ENCODE data around the gene CYB5D1.

CYB5D1 gene

DNA sequence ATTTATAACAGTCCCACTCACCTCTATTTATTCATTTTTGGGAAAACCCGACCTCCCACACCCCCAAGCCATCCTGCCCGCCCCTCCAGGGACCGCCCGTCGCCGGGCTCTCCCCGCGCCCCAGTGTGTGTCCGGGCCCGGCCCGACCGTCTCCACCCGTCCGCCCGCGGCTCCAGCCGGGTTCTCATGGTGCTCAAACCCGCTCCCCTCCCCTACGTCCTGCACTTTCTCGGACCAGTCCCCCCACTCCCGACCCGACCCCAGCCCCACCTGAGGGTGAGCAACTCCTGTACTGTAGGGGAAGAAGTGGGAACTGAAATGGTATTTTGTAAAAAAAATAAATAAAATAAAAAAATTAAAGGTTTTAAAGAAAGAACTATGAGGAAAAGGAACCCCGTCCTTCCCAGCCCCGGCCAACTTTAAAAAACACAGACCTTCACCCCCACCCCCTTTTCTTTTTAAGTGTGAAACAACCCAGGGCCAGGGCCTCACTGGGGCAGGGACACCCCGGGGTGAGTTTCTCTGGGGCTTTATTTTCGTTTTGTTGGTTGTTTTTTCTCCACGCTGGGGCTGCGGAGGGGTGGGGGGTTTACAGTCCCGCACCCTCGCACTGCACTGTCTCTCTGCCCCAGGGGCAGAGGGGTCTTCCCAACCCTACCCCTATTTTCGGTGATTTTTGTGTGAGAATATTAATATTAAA lies 3.6 kb upstream of the CYB5D1 start:
- no peak overlapping the region for H2BK5ac ChIP-seq (ENCODE audit: low read depth, low read length, poor library complexity, severe bottlenecking)
- no peak overlapping the region for H2BK12ac ChIP-seq (ENCODE audit: low read length in 2 of 2)
- 28% methylated on average over 8 of the region's 31 CpGs for WGBS
- no peak overlapping the region for H2AFZ ChIP-seq (ENCODE audit: low read depth, low read length)
- H3K9me3 ChIP-seq (ENCODE audit: control insufficient read depth, low read length), result no peaks in the 10 kb centered on the region
- H3K23ac ChIP-seq (ENCODE audit: low read length in 2 of 2), result no peak overlapping the region
- no peak overlapping the region for H3K4ac ChIP-seq (ENCODE audit: low read depth in 1 of 2, low read length in 2 of 2)
- no peak overlapping the region for H2AK5ac ChIP-seq (ENCODE audit: low read length, severe bottlenecking)
- H2BK120ac ChIP-seq (ENCODE audit: low read depth, low read length), result no peak overlapping the region
- H3K4me3 ChIP-seq (ENCODE audit: insufficient read depth in 1 of 2, low read depth in 1 of 2, low read length in 2 of 2), result no peak overlapping the region
- no peak overlapping the region for H3K18ac ChIP-seq (ENCODE audit: low read depth in 1 of 2, low read length in 2 of 2)
- H3K9ac ChIP-seq (ENCODE audit: low read length), result no peak overlapping the region
- no peak overlapping the region for H2BK15ac ChIP-seq (ENCODE audit: low read depth, poor library complexity, severe bottlenecking)
- H3K14ac ChIP-seq (ENCODE audit: low read length in 2 of 2), result no peak overlapping the region
- peaks cover 42 to 49% of the 10 kb centered on the region in 2 experiments for H3K36me3 ChIP-seq (ENCODE audit: control insufficient read depth in 1 of 2, insufficient read depth in 2 of 2, low read depth in 1 of 2, low read length in 2 of 2)
- peaks cover 33% of the 10 kb centered on the region for H3K79me1 ChIP-seq (replicated peaks; ENCODE audit: low read length, poor library complexity, severe bottlenecking)
- H4K91ac ChIP-seq (ENCODE audit: low read length), result no peak overlapping the region
- H3K27me3 ChIP-seq (ENCODE audit: control insufficient read depth in 1 of 2, insufficient read depth in 1 of 2, low read length in 2 of 2), result no peaks in the 10 kb centered on the region
- peaks cover 37% of the 10 kb centered on the region for H3K4me1 ChIP-seq (ENCODE audit: control insufficient read depth, insufficient read depth, low read depth, low read length)
- no peak overlapping the region for H3K27ac ChIP-seq (ENCODE audit: low read length, poor library complexity, severe bottlenecking)
- peak overlapping the region; percentile 77 for H3K4me2 ChIP-seq (ENCODE audit: low read length, poor library complexity, severe bottlenecking)
- no peak for DNase-seq
- H4K8ac ChIP-seq (ENCODE audit: low read length), result no peak overlapping the region

DNA sequence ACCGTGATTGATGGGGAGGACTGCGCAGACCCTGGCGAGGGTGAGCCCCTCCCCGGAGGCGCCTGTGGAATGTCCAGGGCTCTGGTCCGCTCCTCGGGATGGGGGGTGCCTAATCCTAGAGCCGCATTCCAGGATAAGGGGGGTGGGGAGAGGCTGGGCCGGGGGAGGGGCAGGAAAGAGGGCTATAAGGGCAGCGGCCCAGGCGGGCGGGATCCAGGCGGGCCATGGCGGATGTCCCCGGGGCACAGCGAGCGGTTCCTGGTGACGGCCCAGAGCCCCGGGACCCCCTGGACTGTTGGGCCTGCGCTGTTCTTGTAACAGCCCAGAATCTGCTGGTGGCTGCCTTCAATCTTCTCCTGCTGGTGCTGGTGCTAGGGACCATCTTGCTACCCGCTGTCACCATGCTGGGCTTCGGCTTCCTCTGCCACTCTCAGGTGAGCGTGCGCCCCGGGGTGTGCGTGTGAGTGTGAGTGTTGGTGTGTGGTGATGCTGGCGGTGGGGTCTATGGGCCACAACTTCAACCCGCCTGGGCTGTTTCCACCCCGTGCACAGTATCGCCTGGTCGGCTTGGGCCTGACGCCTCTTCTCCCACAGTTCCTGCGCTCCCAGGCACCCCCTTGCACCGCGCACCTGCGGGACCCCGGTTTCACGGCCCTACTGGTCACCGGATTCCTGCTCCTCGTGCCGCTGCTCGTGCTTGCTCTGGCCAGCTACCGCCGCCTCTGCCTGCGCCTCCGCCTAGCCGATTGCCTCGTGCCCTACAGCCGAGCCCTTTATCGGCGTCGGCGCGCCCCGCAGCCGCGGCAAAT lies 2.7 kb upstream of the CYB5D1 start, which contains the start of gene TMEM88:
TMEM88 (plus strand) TSS at position 216 of the 809 bp plus-strand sequence; CDS start at position 225, 9 bp downstream.
- Histone ChIP-seq H2BK12ac (ENCODE audit: low read length in 2 of 2) (peak within 1 kb of the TSS in 1 of 2 experiments; percentile 90), H3K4me2 (ENCODE audit: low read length, poor library complexity, severe bottlenecking) (peak within 1 kb of the TSS; percentile 77), H4K8ac (ENCODE audit: low read length) (peak within 1 kb of the TSS; percentile 30), H3K27me3 (ENCODE audit: control insufficient read depth in 1 of 2, insufficient read depth in 1 of 2, low read length in 2 of 2) (no peaks in the 10 kb centered on the region), H2BK5ac (ENCODE audit: low read depth, low read length, poor library complexity, severe bottlenecking) (no peak within 1 kb of the TSS), H3K9ac (ENCODE audit: low read length) (peak within 1 kb of the TSS; percentile 96), H2AFZ (ENCODE audit: low read depth, low read length) (no peak within 1 kb of the TSS), H3K18ac (ENCODE audit: low read depth in 1 of 2, low read length in 2 of 2) (peak within 1 kb of the TSS; percentile 71 to 97), H3K4me3 (ENCODE audit: insufficient read depth in 1 of 2, low read depth in 1 of 2, low read length in 2 of 2) (peak within 1 kb of the TSS; percentile 56 to 94), H2AK5ac (ENCODE audit: low read length, severe bottlenecking) (peak within 1 kb of the TSS; percentile 14), H3K4ac (ENCODE audit: low read depth in 1 of 2, low read length in 2 of 2) (peak within 1 kb of the TSS; percentile 55 to 87), H2BK15ac (ENCODE audit: low read depth, poor library complexity, severe bottlenecking) (peak within 1 kb of the TSS; percentile 60), H3K27ac (ENCODE audit: low read length, poor library complexity, severe bottlenecking) (peak within 1 kb of the TSS; percentile 19), H4K91ac (ENCODE audit: low read length) (peak within 1 kb of the TSS; percentile 95), H3K4me1 (ENCODE audit: control insufficient read depth, insufficient read depth, low read depth, low read length) (peaks cover 37% of the 10 kb centered on the region), H3K9me3 (ENCODE audit: control insufficient read depth, low read length) (no peaks in the 10 kb centered on the region), H3K79me1 (replicated peaks; ENCODE audit: low read length, poor library complexity, severe bottlenecking) (peaks cover 31% of the 10 kb centered on the region), H3K36me3 (ENCODE audit: control insufficient read depth in 1 of 2, insufficient read depth in 2 of 2, low read depth in 1 of 2, low read length in 2 of 2) (peaks cover 41 to 42% of the 10 kb centered on the region in 2 experiments), H2BK120ac (ENCODE audit: low read depth, low read length) (peak within 1 kb of the TSS; percentile 39), H3K14ac (ENCODE audit: low read length in 2 of 2) (peak within 1 kb of the TSS in 1 of 2 experiments; percentile 87), H3K23ac (ENCODE audit: low read length in 2 of 2) (peak within 1 kb of the TSS in 1 of 2 experiments; percentile 81)
- 3% methylated on average over 47 of the region's 57 CpGs for WGBS
- DNase-seq, result peak; percentile 50

- Histone ChIP-seq H2BK120ac (ENCODE audit: low read depth, low read length) (peak overlapping the region; percentile 39), H3K27ac (ENCODE audit: low read length, poor library complexity, severe bottlenecking) (peak overlapping the region; percentile 19)
- 2% methylated on average over 13 of the region's 15 CpGs for WGBS
These were observed 2.2 kb upstream of the CYB5D1 start for GRCh38 chr17:7855660-7856010.

More at GRCh38 chr17:7855660-7856010, 2.2 kb upstream of the CYB5D1 start:
- no peaks in the 10 kb centered on the region for H3K27me3 ChIP-seq (ENCODE audit: control insufficient read depth in 1 of 2, insufficient read depth in 1 of 2, low read length in 2 of 2)
- H3K14ac ChIP-seq (ENCODE audit: low read length in 2 of 2), result peak overlapping the region in 1 of 2 experiments; percentile 87
- no peak overlapping the region for H2BK5ac ChIP-seq (ENCODE audit: low read depth, low read length, poor library complexity, severe bottlenecking)
- peak; percentile 57 for DNase-seq
- H3K36me3 ChIP-seq (ENCODE audit: control insufficient read depth in 1 of 2, insufficient read depth in 2 of 2, low read depth in 1 of 2, low read length in 2 of 2), result peaks cover 39 to 42% of the 10 kb centered on the region in 2 experiments
- H3K79me1 ChIP-seq (replicated peaks; ENCODE audit: low read length, poor library complexity, severe bottlenecking), result peaks cover 35% of the 10 kb centered on the region
- peak overlapping the region; percentile 30 for H4K8ac ChIP-seq (ENCODE audit: low read length)
- peak overlapping the region; percentile 95 for H4K91ac ChIP-seq (ENCODE audit: low read length)
- no peak overlapping the region for H2AK5ac ChIP-seq (ENCODE audit: low read length, severe bottlenecking)
- peaks cover 37% of the 10 kb centered on the region for H3K4me1 ChIP-seq (ENCODE audit: control insufficient read depth, insufficient read depth, low read depth, low read length)
- no peak overlapping the region for H2BK15ac ChIP-seq (ENCODE audit: low read depth, poor library complexity, severe bottlenecking)
- peak overlapping the region; percentile 71 to 97 for H3K18ac ChIP-seq (ENCODE audit: low read depth in 1 of 2, low read length in 2 of 2)
- H3K9ac ChIP-seq (ENCODE audit: low read length), result peak overlapping the region; percentile 96
- H3K4me3 ChIP-seq (ENCODE audit: insufficient read depth in 1 of 2, low read depth in 1 of 2, low read length in 2 of 2), result peak overlapping the region; percentile 56 to 94
- no peaks in the 10 kb centered on the region for H3K9me3 ChIP-seq (ENCODE audit: control insufficient read depth, low read length)
- H2BK12ac ChIP-seq (ENCODE audit: low read length in 2 of 2), result peak overlapping the region in 1 of 2 experiments; percentile 90
- peak overlapping the region; percentile 55 to 87 for H3K4ac ChIP-seq (ENCODE audit: low read depth in 1 of 2, low read length in 2 of 2)
- H3K4me2 ChIP-seq (ENCODE audit: low read length, poor library complexity, severe bottlenecking), result peak overlapping the region; percentile 77
- H2AFZ ChIP-seq (ENCODE audit: low read depth, low read length), result no peak overlapping the region
- peak overlapping the region in 1 of 2 experiments; percentile 81 for H3K23ac ChIP-seq (ENCODE audit: low read length in 2 of 2)
